CD4-positive, alpha-beta T cell (primary cell): Measurements from ENCODE around the gene AMFR. TPM values are rescaled to one million over a fixed set of nuclear protein-coding genes. Genes with fewer than 3 reads are reported as not detected.
A peak's percentile ranks its signal among the peaks of the same experiment; 100 is the strongest.

Experiments
- ATAC-seq: fragments of 200-7000 bp; cut with Tn5 transposase; one replicate; pipeline ENCODE4 v1.10.0; 2022; ENCODE audit warnings: mild to moderate bottlenecking; ENCODE audit not compliant: poor library complexity
- CTCF ChIA-PET: fragments of 350-600 bp; sonication (Branson Sonifier 250); formaldehyde crosslinking; loops from one replicate; lab custom pipeline; 2021; ENCODE audit warnings: antibody characterized with exemption, inconsistent platforms; lab: Charles Lee
- POLR2A ChIA-PET: fragments of 350-600 bp; sonication (Branson Sonifier 250); formaldehyde crosslinking; loops from one replicate; lab custom pipeline; 2021; ENCODE audit warnings: antibody characterized with exemption, inconsistent platforms; lab: Charles Lee
- DNase-seq, 14 experiments: peaks; one replicate each; pipeline ENCODE4 v3.0.0-alpha.2; 2013 to 2020; ENCODE audit warnings: mixed read lengths in 2 of 14
- H3K27ac ChIP-seq, 2 donors: one replicate each; pipeline versions ENCODE4 v1.5.1 to v1.7.0; 2013; ENCODE audit warnings: low read length in 2 of 2, low read depth in 1 of 2, mild to moderate bottlenecking in 1 of 2
- H3K27me3 ChIP-seq, 2 experiments: 1 replicate in 1 of 2; 2 replicates in 1 of 2; pipeline versions ENCODE4 v1.6.1 to v1.7.0; 2013; ENCODE audit warnings: low read length in 2 of 2, control low read depth in 1 of 2, mild to moderate bottlenecking in 1 of 2, moderate library complexity in 1 of 2; ENCODE audit not compliant: insufficient read depth in 2 of 2, control insufficient read depth in 1 of 2
- H3K36me3 ChIP-seq: one replicate; pipeline ENCODE4 v1.6.1; 2013; ENCODE audit warnings: low read length, control low read depth; ENCODE audit not compliant: insufficient read depth
- H3K4me1 ChIP-seq: one replicate; pipeline ENCODE4 v1.6.1; 2013; ENCODE audit warnings: low read length, control low read depth; ENCODE audit not compliant: insufficient read depth
- H3K4me3 ChIP-seq: one replicate; pipeline ENCODE4 v1.5.1; 2013; ENCODE audit warnings: mild to moderate bottlenecking, low read length, moderate library complexity
- H3K9me3 ChIP-seq, 2 experiments: 1 replicate in 1 of 2; 2 replicates in 1 of 2; pipeline versions ENCODE4 v1.6.1 to v1.7.0; 2013; ENCODE audit warnings: low read length in 2 of 2, mild to moderate bottlenecking in 2 of 2, control low read depth in 1 of 2, moderate library complexity in 1 of 2; ENCODE audit not compliant: control insufficient read depth in 1 of 2, insufficient read depth in 1 of 2
- H3K27ac Mint-ChIP-seq: one replicate; pipeline ENCODE4 v1.8.0; 2020; ENCODE audit warnings: mixed read lengths
- H3K27me3 Mint-ChIP-seq: one replicate; pipeline ENCODE4 v1.8.0; 2021; ENCODE audit warnings: mixed read lengths
- H3K36me3 Mint-ChIP-seq: one replicate; pipeline ENCODE4 v1.8.0; 2021; ENCODE audit warnings: low read depth, mixed read lengths
- H3K4me1 Mint-ChIP-seq: one replicate; pipeline ENCODE4 v1.8.0; 2021; ENCODE audit warnings: low read depth, mixed read lengths
- H3K4me3 Mint-ChIP-seq: one replicate; pipeline ENCODE4 v1.8.0; 2020; ENCODE audit warnings: mild to moderate bottlenecking, mixed read lengths
- H3K9me3 Mint-ChIP-seq: one replicate; pipeline ENCODE4 v1.8.0; 2020; ENCODE audit warnings: mixed read lengths
- CTCF ChIP-seq: fragments of 200-600 bp; IDR thresholded peaks from one replicate; pipeline ENCODE4 v1.8.0; 2022; ENCODE audit warnings: antibody characterized with exemption, mild to moderate bottlenecking
- intact Hi-C, 2 experiments: fragments of 100-400 bp; cut with DNase I in 1 of 2; cut with micrococcal nuclease in 1 of 2; formaldehyde crosslinking; loops; one replicate each; pipeline versions ENCODE4 v1.15.1 to v1.9.0; 2023 to 2025; cut with DNase I, micrococcal nuclease
- total RNA-seq, 174 experiments: library from RNA in 2 of 174; stranded (reverse) in 2 of 174; gene quantifications; one replicate each; pipeline ENCODE4 v1.2.3 and lab custom pipeline; 2021 to 2026

The AMFR gene
- total RNA-seq, 2 experiments from 2014 or later = 79.2 to 83.8 TPM

DNA sequence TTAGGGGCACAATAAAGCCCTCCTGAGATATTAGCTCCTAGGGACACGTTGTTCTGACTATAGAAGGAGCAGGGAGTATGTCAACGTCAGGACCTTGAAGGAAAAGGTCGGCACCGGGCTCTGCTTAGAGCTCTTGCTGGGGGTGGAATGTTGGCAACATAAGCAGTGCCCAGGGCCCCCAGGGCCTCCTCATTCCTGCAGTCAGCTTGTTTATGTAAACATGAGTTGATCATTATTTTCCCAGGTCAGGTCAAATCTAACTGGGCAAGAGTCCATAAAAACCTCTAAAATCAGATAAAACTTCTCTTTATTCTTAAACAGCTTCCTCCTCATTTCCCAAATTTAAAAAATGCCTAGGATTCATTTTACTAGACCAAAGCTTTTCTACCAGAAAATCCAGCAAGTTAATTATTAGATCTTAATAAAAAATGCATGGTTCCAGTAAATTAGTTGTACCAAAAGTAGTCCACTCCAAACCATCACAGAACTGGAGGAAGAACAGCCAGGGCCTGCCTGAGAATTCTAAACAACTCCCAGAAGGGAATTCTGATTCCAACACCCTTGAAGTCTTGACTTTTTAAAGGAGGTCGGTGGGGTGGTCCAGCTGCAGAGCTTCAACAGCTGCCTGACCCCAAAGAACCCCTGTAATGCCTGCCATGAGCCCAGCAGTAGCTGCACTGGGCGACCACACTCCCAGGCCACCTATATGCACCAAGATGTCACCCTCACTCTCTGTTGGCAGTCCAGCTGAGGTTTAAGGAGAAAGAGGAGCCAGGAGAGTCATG is 54.3 kb downstream of the AMFR start:
- Histone ChIP-seq H3K9me3 (no peaks in the 10 kb centered on the region), H3K4me3 (no peak overlapping the region), H3K27ac (no peak overlapping the region), H3K27me3 (no peaks in the 10 kb centered on the region), H3K36me3 (peaks cover 44% of the 10 kb centered on the region), H3K4me1 (peaks cover 16% of the 10 kb centered on the region)
- ATAC-seq = no peak
- POLR2A ChIA-PET = interaction anchor here (1.3 kb wide), 1 partner anchor 9 kb away, joined by 3 read pairs; no protein-coding TSS in a partner anchor
- peaks cover 16% of the 10 kb centered on the region for H3K4me1 Mint-ChIP-seq
- peak overlapping the region; percentile 14 for H3K27ac Mint-ChIP-seq
- H3K27me3 Mint-ChIP-seq = no peaks in the 10 kb centered on the region
- no peak overlapping the region for H3K4me3 Mint-ChIP-seq
- TF ChIP-seq CTCF = no peak
- H3K36me3 Mint-ChIP-seq = peaks cover 81% of the 10 kb centered on the region
- intact Hi-C loops = no loop called here
- CTCF ChIA-PET = interaction anchor here (0.6 kb wide), 1 partner anchor 11 kb away, joined by 4 read pairs; no protein-coding TSS in a partner anchor
- no peaks in the 10 kb centered on the region for H3K9me3 Mint-ChIP-seq
- DNase-seq = no peak

GRCh38 chr16:56370185-56370874 is 55.0 kb downstream of the AMFR start:
- Mint-ChIP-seq H3K27ac (no peak overlapping the region), H3K4me1 (peaks cover 16% of the 10 kb centered on the region), H3K36me3 (peaks cover 84% of the 10 kb centered on the region), H3K4me3 (no peak overlapping the region), H3K27me3 (no peaks in the 10 kb centered on the region), H3K9me3 (no peaks in the 10 kb centered on the region)
- TF ChIP-seq CTCF = no peak
- Histone ChIP-seq H3K27ac (no peak overlapping the region), H3K4me3 (no peak overlapping the region), H3K4me1 (peaks cover 16% of the 10 kb centered on the region), H3K9me3 (no peaks in the 10 kb centered on the region), H3K36me3 (peaks cover 48% of the 10 kb centered on the region), H3K27me3 (no peaks in the 10 kb centered on the region)
- CTCF ChIA-PET = no interaction called here
- DNase-seq = no peak
- intact Hi-C loops = no loop called here
- ATAC-seq = no peak
- POLR2A ChIA-PET = interaction anchor here (1.3 kb wide), 1 partner anchor 8 kb away, joined by 3 read pairs; no protein-coding TSS in a partner anchor

DNA sequence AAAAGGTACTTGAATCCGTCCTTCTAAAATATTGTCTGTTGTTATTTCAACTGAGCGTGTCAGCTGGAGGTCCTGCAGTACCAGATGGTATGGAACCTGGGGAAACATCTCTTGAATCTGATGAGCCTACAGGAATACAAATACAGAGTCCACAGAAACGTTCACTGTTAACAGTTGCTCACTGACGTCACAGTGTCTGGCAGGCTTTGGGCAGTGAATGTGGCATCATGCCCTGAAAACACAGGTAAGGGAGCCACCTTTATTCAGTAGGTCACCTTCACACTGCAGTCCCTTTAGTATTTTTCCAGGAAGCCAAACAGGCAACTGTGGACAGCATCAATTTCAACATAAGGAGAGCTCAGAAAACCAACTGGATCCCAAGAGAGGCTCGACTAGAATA is 56.1 kb downstream of the AMFR start:
- H3K4me3 ChIP-seq = no peak overlapping the region
- CTCF ChIA-PET = no interaction called here
- no peaks in the 10 kb centered on the region for H3K27me3 Mint-ChIP-seq
- no peak for TF ChIP-seq CTCF
- no peak overlapping the region for H3K27ac ChIP-seq
- H3K4me1 ChIP-seq = peaks cover 16% of the 10 kb centered on the region
- intact Hi-C loops = no loop called here
- H3K27me3 ChIP-seq = no peaks in the 10 kb centered on the region
- POLR2A ChIA-PET = no interaction called here
- no peak overlapping the region for H3K4me3 Mint-ChIP-seq
- H3K36me3 ChIP-seq = peaks cover 51% of the 10 kb centered on the region
- no peaks in the 10 kb centered on the region for H3K9me3 Mint-ChIP-seq
- peaks cover 16% of the 10 kb centered on the region for H3K4me1 Mint-ChIP-seq
- no peaks in the 10 kb centered on the region for H3K9me3 ChIP-seq
- ATAC-seq = no peak
- peaks cover 85% of the 10 kb centered on the region for H3K36me3 Mint-ChIP-seq
- H3K27ac Mint-ChIP-seq = no peak overlapping the region
- no peak for DNase-seq
